ENCODE results near the gene EXOSC7. TPM values are rescaled to one million over a fixed set of nuclear protein-coding genes. Genes with fewer than 3 reads are reported as not detected.

Gene EXOSC7
- total and polyA plus RNA-seq, 10 of the 15 experiments (the other 5 are each of a cell fraction or from before 2014, with no cell fraction given): 58.0 to 193 (median 82.9) TPM

DNA sequence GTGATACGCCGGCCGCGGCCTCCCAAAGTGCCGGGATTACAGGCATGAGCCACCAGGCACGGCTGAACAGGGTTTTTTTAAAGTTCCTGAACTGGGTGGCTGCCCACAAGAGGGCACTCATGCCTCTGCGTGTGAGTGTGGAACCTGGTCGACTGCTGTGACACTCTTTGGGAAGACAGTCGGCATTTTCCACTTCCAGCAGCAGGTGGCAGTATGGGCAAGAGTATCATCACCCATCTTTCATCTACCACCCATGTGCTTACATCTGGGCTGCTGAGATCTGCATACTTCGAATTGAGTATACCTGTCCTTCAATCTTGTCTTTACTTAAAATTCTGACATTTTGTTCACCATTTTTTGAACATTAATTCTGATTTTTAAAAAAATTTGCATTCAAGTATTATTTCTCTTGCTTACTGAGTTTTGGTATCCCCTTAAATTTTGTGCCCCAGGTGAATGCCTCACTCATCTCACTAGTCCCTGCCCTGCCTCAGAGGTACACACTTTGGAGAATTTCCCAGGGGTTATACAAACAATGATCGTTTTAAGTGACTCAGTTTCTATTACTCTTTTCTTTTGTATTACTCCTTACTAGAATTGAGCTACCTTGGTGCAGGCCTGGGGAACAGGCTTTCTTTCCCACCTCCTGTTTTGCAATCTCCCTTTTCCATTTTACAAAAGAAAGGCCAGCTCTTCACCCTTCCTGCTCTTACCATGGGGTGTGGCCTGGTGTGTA lies 61.8 kb downstream of the EXOSC7 start (continued):
- TF ChIP-seq, protein P1, sequence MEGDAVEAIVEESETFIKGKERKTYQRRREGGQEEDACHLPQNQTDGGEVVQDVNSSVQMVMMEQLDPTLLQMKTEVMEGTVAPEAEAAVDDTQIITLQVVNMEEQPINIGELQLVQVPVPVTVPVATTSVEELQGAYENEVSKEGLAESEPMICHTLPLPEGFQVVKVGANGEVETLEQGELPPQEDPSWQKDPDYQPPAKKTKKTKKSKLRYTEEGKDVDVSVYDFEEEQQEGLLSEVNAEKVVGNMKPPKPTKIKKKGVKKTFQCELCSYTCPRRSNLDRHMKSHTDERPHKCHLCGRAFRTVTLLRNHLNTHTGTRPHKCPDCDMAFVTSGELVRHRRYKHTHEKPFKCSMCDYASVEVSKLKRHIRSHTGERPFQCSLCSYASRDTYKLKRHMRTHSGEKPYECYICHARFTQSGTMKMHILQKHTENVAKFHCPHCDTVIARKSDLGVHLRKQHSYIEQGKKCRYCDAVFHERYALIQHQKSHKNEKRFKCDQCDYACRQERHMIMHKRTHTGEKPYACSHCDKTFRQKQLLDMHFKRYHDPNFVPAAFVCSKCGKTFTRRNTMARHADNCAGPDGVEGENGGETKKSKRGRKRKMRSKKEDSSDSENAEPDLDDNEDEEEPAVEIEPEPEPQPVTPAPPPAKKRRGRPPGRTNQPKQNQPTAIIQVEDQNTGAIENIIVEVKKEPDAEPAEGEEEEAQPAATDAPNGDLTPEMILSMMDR (IDR thresholded peaks at IDR 0.05 in 2 of 3, conservative IDR thresholded peaks at IDR 0.05 in 1 of 3; ENCODE audit: control insufficient read depth in 2 of 3, extremely low read depth in 1 of 3, insufficient read depth in 1 of 3, low read depth in 3 of 3, low read length in 3 of 3): peak; percentile 91 to 96 (median 94)
- peak; percentile 89 for TF ChIP-seq SMC3 (IDR thresholded peaks at IDR 0.05; ENCODE audit: borderline replicate concordance, low read length)
- peak; percentile 70; the same call in 1 of the 2 replicates for TF ChIP-seq RB1 (IDR thresholded peaks at IDR 0.05; ENCODE audit: borderline replicate concordance)

DNA sequence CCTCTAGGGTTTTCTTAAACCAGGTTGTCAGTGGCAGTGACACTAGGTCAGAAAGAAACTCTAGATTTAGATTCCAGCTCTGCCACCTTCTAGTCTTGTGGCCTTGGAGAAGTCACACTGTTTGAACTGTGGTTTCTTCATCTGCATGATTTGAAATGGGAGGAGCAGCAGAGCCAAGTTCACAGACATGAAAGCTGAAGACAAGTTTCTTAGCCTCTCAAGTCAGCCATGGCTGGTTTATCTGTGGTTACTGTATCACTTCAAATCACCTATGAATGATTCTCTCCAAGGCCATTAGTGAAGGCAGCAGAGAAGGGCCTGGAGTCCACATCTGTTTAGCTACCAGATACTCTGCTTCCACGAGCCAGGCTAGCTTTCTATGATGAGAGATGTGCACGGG lies 65.6 kb downstream of the EXOSC7 start:
- Histone ChIP-seq H3K4me1 (ENCODE audit: control insufficient read depth, insufficient read depth, low read length) (peaks cover 12% of the 10 kb centered on the region), H3K79me2 (ENCODE audit: control insufficient read depth, insufficient read depth, low read length) (no peaks in the 10 kb centered on the region), H3K27ac (ENCODE audit: control insufficient read depth, insufficient read depth) (no peak overlapping the region), H3K9me3 (replicated peaks; ENCODE audit: control insufficient read depth, insufficient read depth, low read length) (no peaks in the 10 kb centered on the region), H3K9ac (ENCODE audit: control insufficient read depth, insufficient read depth, low read length) (no peak overlapping the region), H3K4me2 (ENCODE audit: control insufficient read depth, insufficient read depth) (peak overlapping the region; percentile 54; the same call in 1 of the 2 replicates), H3K4me3 (no peak overlapping the region), H3K36me3 (ENCODE audit: control insufficient read depth in 2 of 2, insufficient read depth in 2 of 2, low read length in 1 of 2) (no peaks in the 10 kb centered on the region), H3K27me3 (replicated peaks in 1 of 2; ENCODE audit: control insufficient read depth in 2 of 2, insufficient read depth in 2 of 2, low read length in 1 of 2) (no peaks in the 10 kb centered on the region; a peak in 1 of 4 replicates), H2AFZ (ENCODE audit: control insufficient read depth, low read depth, low read length) (peak overlapping the region; percentile 28), H4K20me1 (ENCODE audit: control insufficient read depth, insufficient read depth) (no peaks in the 10 kb centered on the region)
- BruUV-seq (replicated peaks): no TSS peak
- 17% methylated on average over 2 of the region's 2 CpGs for WGBS (ENCODE audit: insufficient coverage, insufficient replicate concordance, low lambda C conversion rate, missing lambda C conversion rate)
- in situ Hi-C loops (cut with MboI) (no loop called here), intact Hi-C loops (cut with micrococcal nuclease; ENCODE audit: unreplicated experiment) (loop anchor here (5.0 kb wide), 1 partner anchor 296 kb away; no protein-coding TSS in a partner anchor)
- ChIA-PET SMC1A (ENCODE audit: uncharacterized antibody, unreplicated experiment) (interaction anchor here (0.8 to 7.9 kb wide), 67 partner anchors 9 to 1036 kb away, joined by 3 to 241 read pairs (median 5); no protein-coding TSS in a partner anchor), RAD21 (ENCODE audit: unreplicated experiment) (interaction anchor here (0.7 to 6.1 kb wide), 46 partner anchors 9 to 1035 kb away, joined by 3 to 166 read pairs (median 4); partner anchors contain the start of gene CDCP1), POLR2A (interaction anchor here (0.8 to 1.7 kb wide), 6 partner anchors 45 to 648 kb away, joined by 3 to 13 read pairs (median 4); partner anchors contain the start of gene SACM1L), CTCF (interaction anchor here (0.6 to 16.5 kb wide), 58 partner anchors 10 to 1025 kb away, joined by 3 to 416 read pairs (median 6); partner anchors contain the start of genes EXOSC7, TMEM158 and ZDHHC3)
- TF ChIP-seq BHLHE40 (IDR thresholded peaks at IDR 0.05; ENCODE audit: borderline replicate concordance in 1 of 2, low read depth in 2 of 2, low read length in 1 of 2): peak in 1 of 2 experiments; percentile 14; a peak in 1 of 4 replicates
- TF ChIP-seq, protein P2, sequence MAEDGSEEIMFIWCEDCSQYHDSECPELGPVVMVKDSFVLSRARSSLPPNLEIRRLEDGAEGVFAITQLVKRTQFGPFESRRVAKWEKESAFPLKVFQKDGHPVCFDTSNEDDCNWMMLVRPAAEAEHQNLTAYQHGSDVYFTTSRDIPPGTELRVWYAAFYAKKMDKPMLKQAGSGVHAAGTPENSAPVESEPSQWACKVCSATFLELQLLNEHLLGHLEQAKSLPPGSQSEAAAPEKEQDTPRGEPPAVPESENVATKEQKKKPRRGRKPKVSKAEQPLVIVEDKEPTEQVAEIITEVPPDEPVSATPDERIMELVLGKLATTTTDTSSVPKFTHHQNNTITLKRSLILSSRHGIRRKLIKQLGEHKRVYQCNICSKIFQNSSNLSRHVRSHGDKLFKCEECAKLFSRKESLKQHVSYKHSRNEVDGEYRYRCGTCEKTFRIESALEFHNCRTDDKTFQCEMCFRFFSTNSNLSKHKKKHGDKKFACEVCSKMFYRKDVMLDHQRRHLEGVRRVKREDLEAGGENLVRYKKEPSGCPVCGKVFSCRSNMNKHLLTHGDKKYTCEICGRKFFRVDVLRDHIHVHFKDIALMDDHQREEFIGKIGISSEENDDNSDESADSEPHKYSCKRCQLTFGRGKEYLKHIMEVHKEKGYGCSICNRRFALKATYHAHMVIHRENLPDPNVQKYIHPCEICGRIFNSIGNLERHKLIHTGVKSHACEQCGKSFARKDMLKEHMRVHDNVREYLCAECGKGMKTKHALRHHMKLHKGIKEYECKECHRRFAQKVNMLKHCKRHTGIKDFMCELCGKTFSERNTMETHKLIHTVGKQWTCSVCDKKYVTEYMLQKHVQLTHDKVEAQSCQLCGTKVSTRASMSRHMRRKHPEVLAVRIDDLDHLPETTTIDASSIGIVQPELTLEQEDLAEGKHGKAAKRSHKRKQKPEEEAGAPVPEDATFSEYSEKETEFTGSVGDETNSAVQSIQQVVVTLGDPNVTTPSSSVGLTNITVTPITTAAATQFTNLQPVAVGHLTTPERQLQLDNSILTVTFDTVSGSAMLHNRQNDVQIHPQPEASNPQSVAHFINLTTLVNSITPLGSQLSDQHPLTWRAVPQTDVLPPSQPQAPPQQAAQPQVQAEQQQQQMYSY (CRISPR knock-in tag; IDR thresholded peaks at IDR 0.05): no peak
- no peak for FAIRE-seq
- DNase-seq (ENCODE audit: low read depth, low spot score): peak; percentile 60
- ATAC-seq: peak; percentile 55

Measured in GM12878 (cell line).